CD14-positive monocyte (primary cell): ENCODE data around the gene MTARC2. TPM values are rescaled to one million over a fixed set of nuclear protein-coding genes. Genes with fewer than 3 reads are reported as not detected.

ENCODE experiments used
- DNase-seq, 3 donors: peaks; one replicate each; pipeline ENCODE4 v3.0.0-alpha.2; 2011 to 2022
- H2AFZ ChIP-seq: 2 replicates; pipeline ENCODE4 v1.6.0; 2012; ENCODE audit warnings: mild to moderate bottlenecking, low read depth, low read length, inconsistent platforms; ENCODE audit not compliant: insufficient read depth, poor library complexity, severe bottlenecking
- H3K27ac ChIP-seq, 2 donors: 1 replicate in 1 of 2; 2 replicates in 1 of 2; pipeline ENCODE4 v1.5.1; 2012 to 2013; ENCODE audit warnings: low read length in 2 of 2, control low read depth in 1 of 2, inconsistent platforms in 1 of 2, low read depth in 1 of 2, mild to moderate bottlenecking in 1 of 2
- H3K27me3 ChIP-seq, 2 donors: one replicate each; pipeline versions ENCODE4 v1.6.0 to v1.6.1; 2011 to 2013; ENCODE audit warnings: low read length in 2 of 2; ENCODE audit not compliant: control insufficient read depth in 2 of 2, insufficient read depth in 2 of 2
- H3K36me3 ChIP-seq, 2 donors: replicated peaks in 1 of 2; 1 replicate in 1 of 2; 2 replicates in 1 of 2; pipeline versions ENCODE4 v1.5.1 to v1.6.1; 2012 to 2013; ENCODE audit warnings: low read length in 2 of 2, control low read depth in 1 of 2, inconsistent platforms in 1 of 2, mild to moderate bottlenecking in 1 of 2; ENCODE audit not compliant: insufficient read depth in 2 of 2, control insufficient read depth in 1 of 2
- H3K4me1 ChIP-seq, 2 donors: 1 replicate in 1 of 2; 2 replicates in 1 of 2; pipeline versions ENCODE4 v1.5.1 to v1.6.1; 2012 to 2013; ENCODE audit warnings: low read length in 2 of 2, control low read depth in 1 of 2, inconsistent platforms in 1 of 2, mild to moderate bottlenecking in 1 of 2, moderate library complexity in 1 of 2; ENCODE audit not compliant: insufficient read depth in 2 of 2, control insufficient read depth in 1 of 2
- H3K4me2 ChIP-seq: replicated peaks from 2 replicates; pipeline ENCODE3; 2012; ENCODE audit warnings: low read length, moderate library complexity, mild to moderate bottlenecking; ENCODE audit not compliant: poor library complexity, severe bottlenecking; ENCODE audit errors: extremely low read depth
- H3K4me3 ChIP-seq, 3 experiments: fragments of 200-600 bp in 1 of 3; sonication (generic) in 1 of 3; replicated peaks in 1 of 3; 1 replicate in 2 of 3; 2 replicates in 1 of 3; pipeline ENCODE4 v1.5.1; 2011 to 2013; ENCODE audit warnings: low read length in 3 of 3, mild to moderate bottlenecking in 3 of 3, control low read depth in 2 of 3, low read depth in 2 of 3, inconsistent platforms in 1 of 3, moderate library complexity in 1 of 3
- H3K79me2 ChIP-seq: 2 replicates; pipeline ENCODE4 v1.6.0; 2012; ENCODE audit warnings: mild to moderate bottlenecking, control low read depth, inconsistent platforms, low read length, moderate library complexity; ENCODE audit not compliant: insufficient read depth
- H3K9ac ChIP-seq: 2 replicates; pipeline ENCODE4 v1.6.0; 2017; ENCODE audit warnings: low read length, mild to moderate bottlenecking; ENCODE audit not compliant: insufficient read depth, poor library complexity, severe bottlenecking
- H3K9me3 ChIP-seq, 2 donors: replicated peaks in 1 of 2; 1 replicate in 1 of 2; 2 replicates in 1 of 2; pipeline versions ENCODE4 v1.5.1 to v1.6.1; 2012 to 2013; ENCODE audit warnings: low read length in 2 of 2, control low read depth in 1 of 2; ENCODE audit not compliant: control insufficient read depth in 1 of 2, insufficient read depth in 1 of 2
- H4K20me1 ChIP-seq: 2 replicates; pipeline ENCODE4 v1.6.0; 2012; ENCODE audit warnings: mild to moderate bottlenecking, low read length, control low read depth, moderate library complexity; ENCODE audit not compliant: insufficient read depth
- H3K27ac Mint-ChIP-seq, 7 donors: one replicate each; pipeline ENCODE4 v1.8.0; 2020; ENCODE audit warnings: mild to moderate bottlenecking in 7 of 7, mixed read lengths in 7 of 7, moderate library complexity in 6 of 7, inconsistent platforms in 2 of 7
- H3K27me3 Mint-ChIP-seq, 3 donors: one replicate each; pipeline ENCODE4 v1.8.0; 2021 to 2022; ENCODE audit warnings: low read depth in 3 of 3, mild to moderate bottlenecking in 3 of 3, mixed read lengths in 3 of 3, moderate library complexity in 3 of 3, inconsistent platforms in 1 of 3
- H3K36me3 Mint-ChIP-seq, 2 donors: one replicate each; pipeline ENCODE4 v1.8.0; 2020; ENCODE audit warnings: mixed read lengths in 2 of 2, inconsistent platforms in 1 of 2, mild to moderate bottlenecking in 1 of 2
- H3K4me1 Mint-ChIP-seq: one replicate; pipeline ENCODE4 v1.8.0; 2020; ENCODE audit warnings: mild to moderate bottlenecking, mixed read lengths
- H3K4me3 Mint-ChIP-seq, 2 donors: one replicate each; pipeline ENCODE4 v1.8.0; 2020; ENCODE audit warnings: mild to moderate bottlenecking in 2 of 2, mixed read lengths in 2 of 2, moderate library complexity in 1 of 2
- H3K9me3 Mint-ChIP-seq, 7 donors: one replicate each; pipeline ENCODE4 v1.8.0; 2020 to 2022; ENCODE audit warnings: mixed read lengths in 7 of 7, mild to moderate bottlenecking in 6 of 7, moderate library complexity in 6 of 7, inconsistent platforms in 2 of 7
- CTCF ChIP-seq: fragments of 200-600 bp; IDR thresholded peaks from one replicate; pipeline ENCODE4 v1.8.0; 2022; ENCODE audit warnings: antibody characterized with exemption, mild to moderate bottlenecking
- WGBS: methylation state at CpG from one replicate; pipeline ENCODE4 v1.1.5; 2013; ENCODE audit warnings: missing lambda C conversion rate; ENCODE audit not compliant: insufficient coverage; 5-methylcytosine and 5-hydroxymethylcytosine counted together
- intact Hi-C, 2 donors: fragments of 100-400 bp; cut with micrococcal nuclease; formaldehyde crosslinking; loops; one replicate each; pipeline versions ENCODE4 v1.15.0 to v1.15.1; 2023
- polyA plus RNA-seq, 3 donors: library from polyadenylated mRNA; depleted of rRNA in 1 of 3; unstranded in 2 of 3; stranded (reverse) in 1 of 3; fragments of 300-500 nt in 2 of 3; fragments of >200 nt in 1 of 3; fragmentation: Illumina TruSeq in 2 of 3; gene quantifications; 1 replicate in 2 of 3; 2 replicates in 1 of 3; pipeline ENCODE4 v1.2.3, GENCODE V29; 2012 to 2021

Gene MTARC2
- polyA plus RNA-seq, 3 donors: 0.29 to 0.81 (median 0.56) TPM

- Histone ChIP-seq H3K4me2 (no peak overlapping the region), H3K27me3 (no peaks in the 10 kb centered on the region), H3K36me3 (peaks cover 50 to 90% of the 10 kb centered on the region in 2 donors), H3K79me2 (peaks cover 3% of the 10 kb centered on the region), H3K9me3 (no peaks in the 10 kb centered on the region), H2AFZ (no peak overlapping the region), H4K20me1 (peaks cover 26% of the 10 kb centered on the region), H3K9ac (no peak overlapping the region), H3K27ac (no peak overlapping the region), H3K4me1 (no peaks in the 10 kb centered on the region), H3K4me3 (no peak overlapping the region)
- intact Hi-C loops: loop anchor here in 1 of 2 donors (5.0 kb wide), 1 partner anchor 626 kb away; no protein-coding TSS in a partner anchor
- 92% methylated on average over 4 of the region's 4 CpGs for WGBS
- H3K27ac Mint-ChIP-seq: peak overlapping the region in 4 of 7 donors; percentile 26 to 64 (median 38)
- no peaks in the 10 kb centered on the region for H3K27me3 Mint-ChIP-seq
- DNase-seq: no peak
- peaks cover 0 to 2% (median 0%) of the 10 kb centered on the region in 7 donors for H3K9me3 Mint-ChIP-seq
- no peak overlapping the region for H3K4me3 Mint-ChIP-seq
- peaks cover 78 to 91% of the 10 kb centered on the region in 2 donors for H3K36me3 Mint-ChIP-seq
- no peak for TF ChIP-seq CTCF
- peaks cover 15% of the 10 kb centered on the region for H3K4me1 Mint-ChIP-seq
These were observed 58.3 kb downstream of the MTARC2 start for GRCh38 chr1:220806408-220806807.

- TF ChIP-seq CTCF: no peak
- intact Hi-C loops: loop anchor here in 1 of 2 donors (5.0 kb wide), 1 partner anchor 625 kb away; no protein-coding TSS in a partner anchor
- H3K36me3 ChIP-seq: peaks cover 53 to 90% of the 10 kb centered on the region in 2 donors
These were observed 59.6 kb downstream of the MTARC2 start for GRCh38 chr1:220807726-220808125.

More at GRCh38 chr1:220807726-220808125, 59.6 kb downstream of the MTARC2 start:
- H3K4me1 ChIP-seq: no peaks in the 10 kb centered on the region
- no peak overlapping the region for H3K9ac ChIP-seq
- no peak overlapping the region for H3K4me2 ChIP-seq
- no peak for DNase-seq
- no peak overlapping the region for H3K27ac ChIP-seq
- no peaks in the 10 kb centered on the region for H3K27me3 ChIP-seq
- H3K9me3 Mint-ChIP-seq: peaks cover 0 to under 1% (median 0%) of the 10 kb centered on the region in 7 donors
- H4K20me1 ChIP-seq: peaks cover 26% of the 10 kb centered on the region
- peaks cover 15% of the 10 kb centered on the region for H3K4me1 Mint-ChIP-seq
- H3K4me3 ChIP-seq: no peak overlapping the region
- H3K9me3 ChIP-seq: no peaks in the 10 kb centered on the region
- H3K36me3 Mint-ChIP-seq: peaks cover 77 to 91% of the 10 kb centered on the region in 2 donors
- H3K27me3 Mint-ChIP-seq: no peaks in the 10 kb centered on the region
- H3K27ac Mint-ChIP-seq: peak overlapping the region in 2 of 7 donors; percentile 46 to 54
- H3K79me2 ChIP-seq: peaks cover 3% of the 10 kb centered on the region
- whole genome bisulfite sequencing: 100% methylated on average over 3 of the region's 6 CpGs
- H2AFZ ChIP-seq: no peak overlapping the region
- no peak overlapping the region for H3K4me3 Mint-ChIP-seq
